Heart right ventricle (tissue), 16 donors: ENCODE measurements around the gene NECTIN2. TPM values are rescaled to one million over a fixed set of nuclear protein-coding genes. Genes with fewer than 3 reads are reported as not detected.
"Not testable (repeated sequence)": the region's sequence is repeated elsewhere in the genome, so short reads cannot be mapped to it uniquely, and the experiment has no call there.

ENCODE experiments used
- ATAC-seq, 8 donors: fragments of 200-7000 bp; cut with Tn5 transposase; one replicate each; pipeline ENCODE4 v1.9.1; 2020; ENCODE audit warnings: mild to moderate bottlenecking in 8 of 8, moderate library complexity in 8 of 8, moderate number of reproducible peaks in 1 of 8
- DNase-seq, 2 donors: peaks; one replicate each; pipeline ENCODE4 v3.0.0-alpha.2; 2020
- H3K27ac ChIP-seq, 10 donors: fragments of 200-600 bp; sonication (generic) in 2 of 10; one replicate each; pipeline versions ENCODE4 v1.5.0 to v1.8.0; 2020 to 2022; ENCODE audit warnings: mild to moderate bottlenecking in 3 of 10
- H3K27me3 ChIP-seq, 7 donors: fragments of 200-600 bp; one replicate each; pipeline ENCODE4 v1.8.0; 2021 to 2022; ENCODE audit warnings: mild to moderate bottlenecking in 2 of 7
- H3K36me3 ChIP-seq, 9 donors: fragments of 200-600 bp; sonication (generic) in 1 of 9; one replicate each; pipeline versions ENCODE4 v1.5.0 to v1.8.0; 2020 to 2022; ENCODE audit warnings: mild to moderate bottlenecking in 2 of 9
- H3K4me1 ChIP-seq, 9 donors: fragments of 200-600 bp; sonication (generic) in 1 of 9; one replicate each; pipeline versions ENCODE4 v1.5.0 to v1.8.0; 2020 to 2022; ENCODE audit warnings: mild to moderate bottlenecking in 4 of 9
- H3K4me3 ChIP-seq, 10 donors: fragments of 200-600 bp; sonication (generic) in 2 of 10; one replicate each; pipeline versions ENCODE4 v1.5.0 to v1.8.0; 2020 to 2022; ENCODE audit warnings: mild to moderate bottlenecking in 7 of 10, moderate library complexity in 2 of 10
- H3K9me3 ChIP-seq, 11 donors: fragments of 200-600 bp in 10 of 11; sonication (generic) in 2 of 11; one replicate each; pipeline versions ENCODE4 v1.5.0 to v1.8.0; 2013 to 2022; ENCODE audit warnings: mild to moderate bottlenecking in 2 of 11, control low read depth in 1 of 11, moderate library complexity in 1 of 11
- CTCF ChIP-seq, 9 donors: fragments of 200-600 bp; sonication (generic) in 2 of 9; IDR thresholded peaks; one replicate each; pipeline versions ENCODE4 v1.5.0 to v1.8.0; 2021 to 2022; ENCODE audit warnings: antibody characterized with exemption in 9 of 9, mild to moderate bottlenecking in 5 of 9, moderate library complexity in 1 of 9
- WGBS, 2 donors: extraction: QIAGEN DNeasy Blood & Tissue Kit; methylation state at CpG; one replicate each; pipeline ENCODE4 v1.1.7; 2013; ENCODE audit warnings: inconsistent platforms in 1 of 2; 5-methylcytosine and 5-hydroxymethylcytosine counted together
- intact Hi-C, 10 donors: fragments of 100-400 bp; cut with DNase I; formaldehyde crosslinking; loops; one replicate each; pipeline versions ENCODE4 v1.11.1 to v1.14.2; 2022
- polyA plus RNA-seq, 2 donors: library from polyadenylated mRNA; stranded (reverse); fragments of 200-250 nt; gene quantifications; one replicate each; pipeline ENCODE4 v1.2.3, GENCODE V29; 2013
- total RNA-seq, 10 donors: library from RNA; stranded (reverse); fragmentation: NEBNext Ultra II Directional in 3 of 10; extraction: Animal tissue kit (Norgen Biotek cat#: 25700) in 3 of 10; gene quantifications; one replicate each; pipeline versions ENCODE4 v1.2.1 to v1.2.4, GENCODE V29; 2021 to 2023
- donor health status: Arrhythmogenic right ventricular cardiomyopathy.
- donor health status: ischemic (EF 13 %, LVEDD 7.1; RV severe dilation, severe dysfunction).
- donor health status: healthy with polysubstance abuse.
- donor health status: DM: no; HTN: yes; CAD: no.
- donor health status: DM: no; HTN: no; CAD: no.
- donor health status: ischemic (EF 25% LVEDD 6.9; RV normal size, moderate dysfunction).
- donor health status: ischemic (EF 25% LVEDD 5.7; RV mildly dilated, moderate dysfunction).
- donor health status: healthy.
- donor health status: DM: yes; HTN: yes; CAD: no.
- donor health status: Ischemic cardiomyopathy.
- donor health status: ischemic (EF 35%, LVEDD 5.7; RV mildly dilated, moderate dysfunction).
- donor health status: nonischemic (EF 11% LVEDD 7.7; RV severe dilation, severe dysfunction).
- donor health status: DM: yes; HTN: yes; CAD: no.
- donor health status: PGD.
- donor health status: ischemic (EF 29% LVEDD 5.4; RV normal size, mild dysfunction).
- donor health status: nonischemic (EF 23%, LVEDD 6.1; RV moderate dilation, normal function).

Gene NECTIN2
- total and polyA plus RNA-seq, 12 donors, result 34.1 to 96.8 (median 49.0) TPM

- no peak for DNase-seq
- ATAC-seq, result no peak
These were observed 32.2 kb downstream of the NECTIN2 start for GRCh38 chr19:44878120-44878865.

GRCh38 chr19:44879309-44880065 is 33.4 kb downstream of the NECTIN2 start:
- intact Hi-C loops, result no loop called here
- peaks cover 0 to 82% (median 25%) of the 10 kb centered on the region in 9 donors for H3K36me3 ChIP-seq
- H3K4me3 ChIP-seq, result no peak overlapping the region
- peaks cover 0 to 30% (median 9%) of the 10 kb centered on the region in 9 donors for H3K4me1 ChIP-seq
- 77% methylated on average over 18 of the region's 18 CpGs for WGBS, 2 donors
- H3K27ac ChIP-seq, result peak overlapping the region in 2 of 10 donors; percentile 16 to 36
- H3K9me3 ChIP-seq, result no peaks in the 10 kb centered on the region
- no peaks in the 10 kb centered on the region for H3K27me3 ChIP-seq
- ATAC-seq (no peak), DNase-seq (no peak)
- no peak for TF ChIP-seq CTCF (IDR thresholded peaks at IDR 0.05)

More at GRCh38 chr19:44878120-44878865, 32.2 kb downstream of the NECTIN2 start:
- Histone ChIP-seq H3K4me1 (peaks cover 0 to 35% (median 13%) of the 10 kb centered on the region in 9 donors), H3K36me3 (peaks cover 0 to 82% (median 36%) of the 10 kb centered on the region in 9 donors), H3K27me3 (no peaks in the 10 kb centered on the region), H3K4me3 (no peak overlapping the region), H3K27ac (no peak overlapping the region), H3K9me3 (no peaks in the 10 kb centered on the region)
- intact Hi-C loops, result no loop called here
- 86 to 90% methylated on average over 26 of the region's 26 CpGs for WGBS, 2 donors
- no peak for TF ChIP-seq CTCF (IDR thresholded peaks at IDR 0.05)

- 89% methylated on average over 15 of the region's 15 CpGs for WGBS, 2 donors
- Histone ChIP-seq H3K27me3 (no peaks in the 10 kb centered on the region), H3K9me3 (no peaks in the 10 kb centered on the region), H3K4me3 (no peak overlapping the region), H3K27ac (no peak overlapping the region), H3K36me3 (peaks cover 0 to 82% (median 12%) of the 10 kb centered on the region in 9 donors), H3K4me1 (peaks cover 0 to 9% (median 0%) of the 10 kb centered on the region in 9 donors)
- intact Hi-C loops, result no loop called here
- no peak for TF ChIP-seq CTCF (IDR thresholded peaks at IDR 0.05)
- ATAC-seq (no peak), DNase-seq (no peak)
These were observed 36.0 kb downstream of the NECTIN2 start for GRCh38 chr19:44882063-44882462.

- DNase-seq, H3K27ac ChIP-seq, ATAC-seq, H3K27me3 ChIP-seq, intact Hi-C loops, H3K4me3 ChIP-seq, H3K4me1 ChIP-seq, H3K9me3 ChIP-seq: not testable (repeated sequence)
- 90 to 95% methylated on average over 19 of the region's 19 CpGs for WGBS, 2 donors
- H3K36me3 ChIP-seq, result peaks cover 0 to 82% (median 11%) of the 10 kb centered on the region in 9 donors
These were observed 36.7 kb downstream of the NECTIN2 start for GRCh38 chr19:44882619-44883397.
